GM19455 (cell line): ENCODE measurements around the gene CD2.
A peak's percentile ranks its signal among the peaks of the same experiment; 100 is the strongest.
"Not testable (repeated sequence)": the region's sequence is repeated elsewhere in the genome, so short reads cannot be mapped to it uniquely, and the experiment has no call there.

Experiments
- ATAC-seq: cut with Tn5 transposase; IDR thresholded peaks from one replicate; pipeline ENCODE4 v1.9.1; 2021; ENCODE audit not compliant: unreplicated experiment

CD2 gene

GRCh38 chr1:116756092-116756491 is 1.9 kb downstream of the CD2 start:
- not testable (repeated sequence) for ATAC-seq

GRCh38 chr1:116758456-116758815 is 4.2 kb downstream of the CD2 start:
- not testable (repeated sequence) for ATAC-seq

GRCh38 chr1:116759636-116760035 is 5.4 kb downstream of the CD2 start:
- ATAC-seq, result no peak

- no peak for ATAC-seq
Measured at GRCh38 chr1:116760487-116760886, 6.3 kb downstream of the CD2 start.

- no peak for ATAC-seq
Measured at GRCh38 chr1:116760996-116761665, 6.9 kb downstream of the CD2 start.

GRCh38 chr1:116762281-116762680 is 8.1 kb downstream of the CD2 start:
- ATAC-seq, result no peak

- no peak for ATAC-seq
Measured at GRCh38 chr1:116762781-116763115, 8.5 kb downstream of the CD2 start.

- no peak for ATAC-seq
Measured at GRCh38 chr1:116763116-116763786, 9.0 kb downstream of the CD2 start.

GRCh38 chr1:116763787-116764465 is 9.7 kb downstream of the CD2 start:
- no peak for ATAC-seq

- ATAC-seq, result no peak
Measured at GRCh38 chr1:116764466-116764898, 10.3 kb downstream of the CD2 start.

- no peak for ATAC-seq
Measured at GRCh38 chr1:116764906-116765862, 11.0 kb downstream of the CD2 start.

GRCh38 chr1:116765962-116766361 is 11.7 kb downstream of the CD2 start:
- ATAC-seq, result no peak

- no peak for ATAC-seq
Measured at GRCh38 chr1:116766616-116767469, 12.6 kb downstream of the CD2 start.

GRCh38 chr1:116767782-116768382 is 13.7 kb downstream of the CD2 start:
- ATAC-seq, result no peak

GRCh38 chr1:116768416-116769103 is 14.3 kb downstream of the CD2 start:
- ATAC-seq, result no peak

GRCh38 chr1:116769104-116769452 is 14.8 kb downstream of the CD2 start:
- no peak for ATAC-seq

- peak; percentile 71 for ATAC-seq
Measured at GRCh38 chr1:116769561-116769977, 15.3 kb downstream of the CD2 start.

- peak; percentile 11 for ATAC-seq
Measured at GRCh38 chr1:116769994-116770393, 15.8 kb downstream of the CD2 start.

GRCh38 chr1:116770625-116771024 is 16.4 kb downstream of the CD2 start:
- ATAC-seq, result no peak
